ENCODE measurements around the gene C1QTNF8.

DNA sequence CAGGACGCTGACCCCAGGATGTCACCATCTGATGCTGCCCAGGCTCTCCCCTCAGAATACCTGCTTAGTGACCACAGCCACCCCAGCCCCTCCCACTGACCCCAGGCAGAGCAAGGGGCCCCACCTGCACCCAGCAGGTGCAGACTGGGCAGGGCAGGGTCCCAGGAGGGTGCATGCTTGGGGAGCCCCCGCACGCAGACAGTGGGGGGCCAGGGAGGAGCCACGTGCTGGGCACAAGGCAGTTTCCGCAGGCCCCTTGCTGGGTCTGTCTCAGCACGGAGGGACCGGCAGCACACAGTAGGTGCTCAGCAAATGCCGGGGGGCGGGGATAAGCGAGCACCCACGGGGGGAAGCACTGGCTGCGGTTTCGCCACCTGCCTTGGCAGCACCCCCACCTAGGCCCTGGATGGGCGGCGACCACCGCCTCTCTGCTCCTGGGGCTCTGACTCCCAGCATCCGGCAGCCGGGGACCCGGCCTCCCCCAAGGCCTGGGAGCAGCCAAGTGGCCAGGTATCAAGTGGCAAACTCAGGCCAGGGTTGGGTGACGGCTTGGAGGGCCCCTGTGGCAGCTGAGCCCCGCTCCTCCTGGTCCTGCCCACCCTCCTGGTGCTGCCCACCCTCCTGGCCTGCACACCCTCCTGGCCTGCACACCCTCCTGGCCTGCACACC is 42.2 kb downstream of the C1QTNF8 start:
- TF ChIP-seq, protein P1, sequence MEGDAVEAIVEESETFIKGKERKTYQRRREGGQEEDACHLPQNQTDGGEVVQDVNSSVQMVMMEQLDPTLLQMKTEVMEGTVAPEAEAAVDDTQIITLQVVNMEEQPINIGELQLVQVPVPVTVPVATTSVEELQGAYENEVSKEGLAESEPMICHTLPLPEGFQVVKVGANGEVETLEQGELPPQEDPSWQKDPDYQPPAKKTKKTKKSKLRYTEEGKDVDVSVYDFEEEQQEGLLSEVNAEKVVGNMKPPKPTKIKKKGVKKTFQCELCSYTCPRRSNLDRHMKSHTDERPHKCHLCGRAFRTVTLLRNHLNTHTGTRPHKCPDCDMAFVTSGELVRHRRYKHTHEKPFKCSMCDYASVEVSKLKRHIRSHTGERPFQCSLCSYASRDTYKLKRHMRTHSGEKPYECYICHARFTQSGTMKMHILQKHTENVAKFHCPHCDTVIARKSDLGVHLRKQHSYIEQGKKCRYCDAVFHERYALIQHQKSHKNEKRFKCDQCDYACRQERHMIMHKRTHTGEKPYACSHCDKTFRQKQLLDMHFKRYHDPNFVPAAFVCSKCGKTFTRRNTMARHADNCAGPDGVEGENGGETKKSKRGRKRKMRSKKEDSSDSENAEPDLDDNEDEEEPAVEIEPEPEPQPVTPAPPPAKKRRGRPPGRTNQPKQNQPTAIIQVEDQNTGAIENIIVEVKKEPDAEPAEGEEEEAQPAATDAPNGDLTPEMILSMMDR (conservative IDR thresholded peaks at IDR 0.05) = no peak
- no peak for TF ChIP-seq EZH2 (IDR thresholded peaks at IDR 0.05; ENCODE audit: low read depth)

Measured in PC-9 (cell line).